Fibroblast of lung (primary cell): ENCODE measurements around the gene SLC37A1.

Experiments used
- CTCF ChIP-seq, 2 donors: IDR thresholded peaks in 1 of 2; conservative IDR thresholded peaks in 1 of 2; 1 replicate in 1 of 2; 2 replicates in 1 of 2; pipeline ENCODE4 v1.5.1; 2011 to 2012; ENCODE audit warnings: low read length in 2 of 2, control low read depth in 1 of 2, inconsistent platforms in 1 of 2, low read depth in 1 of 2, mild to moderate bottlenecking in 1 of 2
- EZH2 ChIP-seq: IDR thresholded peaks from 2 replicates; pipeline ENCODE4 v1.5.1; 2012; ENCODE audit warnings: low read length, control low read depth, mild to moderate bottlenecking; ENCODE audit errors: missing control alignments

- no peak for TF ChIP-seq CTCF (conservative IDR thresholded peaks at IDR 0.05 in 1 of 2, IDR thresholded peaks at IDR 0.05 in 1 of 2; ENCODE audit: low read depth in 1 of 2, low read length in 2 of 2)
- TF ChIP-seq EZH2: no peak
These were observed 85.8 kb downstream of the SLC37A1 start for GRCh38 chr21:42599486-42599885.
